ENCODE data around the gene PRAMEF11.

GRCh38 chr1:12775443-12775842, 55.8 kb downstream of the PRAMEF11 start:
- no peak for TF ChIP-seq RAD21 (CRISPR knock-in tag; IDR thresholded peaks at IDR 0.05)
- no peak for TF ChIP-seq FOXA1 (IDR thresholded peaks at IDR 0.05)
- no peak for TF ChIP-seq FOXA1 (CRISPR knock-in tag; IDR thresholded peaks at IDR 0.05)
- no peak for TF ChIP-seq EP300 (IDR thresholded peaks at IDR 0.05; ENCODE audit: low read depth in 2 of 2, low read length in 2 of 2)
- no peak for TF ChIP-seq EP300 (CRISPR knock-in tag; IDR thresholded peaks at IDR 0.05; ENCODE audit: borderline replicate concordance)
- TF ChIP-seq MTA1 (CRISPR knock-in tag; IDR thresholded peaks at IDR 0.05; ENCODE audit: borderline replicate concordance) = no peak
